GM19324 (cell line): ENCODE measurements around the gene CACNA1B.

Experiments
- ATAC-seq: cut with Tn5 transposase; IDR thresholded peaks from one replicate; pipeline ENCODE4 v1.9.1; 2021; ENCODE audit warnings: mild to moderate bottlenecking, moderate library complexity; ENCODE audit not compliant: unreplicated experiment, low FRiP score

The CACNA1B gene

GRCh38 chr9:138049085-138049778 is 171.7 kb downstream of the CACNA1B start:
- no peak for ATAC-seq

- ATAC-seq: no peak
Observed at GRCh38 chr9:138049779-138050471, 172.3 kb downstream of the CACNA1B start.

DNA sequence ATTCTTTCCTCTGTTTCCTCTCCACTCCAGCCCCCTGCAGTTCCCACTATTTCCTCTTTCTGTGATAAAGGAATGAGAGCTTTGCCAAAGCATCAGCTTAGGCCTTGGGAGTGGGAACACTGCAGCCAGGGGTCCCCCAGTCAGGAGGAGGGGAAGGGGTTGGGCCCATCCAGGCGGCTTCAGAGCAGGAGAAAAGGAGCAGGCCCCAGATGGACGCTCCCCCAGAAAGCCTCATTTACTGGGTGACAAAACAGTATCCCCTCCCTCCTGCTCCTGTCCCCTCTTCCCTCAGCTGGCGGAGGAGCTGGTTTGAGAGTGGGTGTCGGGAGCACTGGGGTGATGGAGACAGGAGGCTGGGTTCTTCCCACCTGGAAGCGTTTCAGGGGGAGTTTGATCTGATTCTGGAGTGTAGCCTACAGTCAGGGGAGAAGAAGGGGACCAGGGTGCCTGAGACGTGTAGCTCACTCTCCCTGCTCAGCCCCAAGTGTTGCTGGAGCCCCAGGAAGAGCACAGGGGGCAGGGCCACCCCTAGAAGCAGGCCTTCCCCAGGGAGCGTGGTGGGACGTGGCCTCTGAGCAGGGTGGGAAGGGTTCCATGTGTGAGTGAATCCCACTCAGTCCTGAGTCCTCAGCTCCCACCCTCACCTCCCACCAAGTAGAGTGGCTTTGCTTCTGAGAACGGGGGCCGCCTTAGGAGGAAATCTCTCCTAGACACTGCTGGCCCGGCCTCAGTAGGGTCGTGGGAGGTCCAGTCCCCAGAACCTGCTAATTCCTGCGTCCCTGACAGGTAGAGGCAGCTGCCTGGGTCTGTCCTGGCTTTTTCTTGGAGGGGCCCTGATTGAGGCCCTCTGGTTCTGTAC is 173.1 kb downstream of the CACNA1B start:
- no peak for ATAC-seq

GRCh38 chr9:138051586-138052321 is 174.2 kb downstream of the CACNA1B start:
- no peak for ATAC-seq

- ATAC-seq: no peak
Observed at GRCh38 chr9:138052322-138052615, 174.7 kb downstream of the CACNA1B start.

GRCh38 chr9:138052635-138053320 is 175.2 kb downstream of the CACNA1B start:
- no peak for ATAC-seq

GRCh38 chr9:138053321-138053868 is 175.8 kb downstream of the CACNA1B start:
- no peak for ATAC-seq

GRCh38 chr9:138053996-138054752 is 176.6 kb downstream of the CACNA1B start:
- ATAC-seq: no peak

DNA sequence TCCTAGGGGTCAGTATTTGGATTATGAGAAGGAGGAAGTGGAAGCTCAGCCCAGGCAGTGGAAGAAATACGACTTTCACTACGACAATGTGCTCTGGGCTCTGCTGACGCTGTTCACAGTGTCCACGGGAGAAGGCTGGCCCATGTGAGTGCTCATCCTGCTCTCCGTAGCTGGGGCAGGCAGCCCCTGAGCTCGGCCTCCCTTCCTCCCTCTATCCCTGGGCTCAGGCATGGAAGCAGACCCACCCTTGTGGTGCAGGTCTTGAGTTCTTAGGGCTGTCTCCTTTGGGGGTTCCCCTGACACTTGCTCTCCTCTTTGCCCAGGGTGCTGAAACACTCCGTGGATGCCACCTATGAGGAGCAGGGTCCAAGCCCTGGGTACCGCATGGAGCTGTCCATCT is 180.1 kb downstream of the CACNA1B start:
- ATAC-seq: no peak

GRCh38 chr9:138058181-138058580 is 180.6 kb downstream of the CACNA1B start:
- no peak for ATAC-seq

GRCh38 chr9:138059196-138059595 is 181.6 kb downstream of the CACNA1B start:
- ATAC-seq: no peak

DNA sequence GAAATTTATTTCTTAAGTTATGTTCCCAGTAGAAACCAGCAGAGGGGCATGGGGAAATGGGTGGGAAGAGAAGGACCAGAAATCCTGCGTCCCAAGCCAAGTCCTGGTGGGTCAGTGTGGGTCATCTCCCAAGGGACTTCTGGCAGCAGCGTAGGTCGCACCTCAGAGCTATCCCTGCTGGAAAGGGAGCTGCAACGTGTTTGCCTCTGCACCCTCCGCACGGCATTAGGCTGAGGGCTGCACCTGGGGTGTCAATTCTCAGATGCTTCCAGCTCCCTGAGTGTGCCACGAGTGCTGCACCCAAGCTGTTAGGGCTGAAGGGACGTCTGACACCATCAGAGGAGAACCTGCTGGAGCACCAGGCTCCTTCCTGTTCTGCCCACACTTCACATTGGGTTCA is 182.8 kb downstream of the CACNA1B start:
- ATAC-seq: no peak

- ATAC-seq: no peak
Observed at GRCh38 chr9:138060881-138061280, 183.3 kb downstream of the CACNA1B start.

GRCh38 chr9:138061631-138062030 is 184.0 kb downstream of the CACNA1B start:
- no peak for ATAC-seq

- ATAC-seq: no peak
Observed at GRCh38 chr9:138062196-138062595, 184.6 kb downstream of the CACNA1B start.

DNA sequence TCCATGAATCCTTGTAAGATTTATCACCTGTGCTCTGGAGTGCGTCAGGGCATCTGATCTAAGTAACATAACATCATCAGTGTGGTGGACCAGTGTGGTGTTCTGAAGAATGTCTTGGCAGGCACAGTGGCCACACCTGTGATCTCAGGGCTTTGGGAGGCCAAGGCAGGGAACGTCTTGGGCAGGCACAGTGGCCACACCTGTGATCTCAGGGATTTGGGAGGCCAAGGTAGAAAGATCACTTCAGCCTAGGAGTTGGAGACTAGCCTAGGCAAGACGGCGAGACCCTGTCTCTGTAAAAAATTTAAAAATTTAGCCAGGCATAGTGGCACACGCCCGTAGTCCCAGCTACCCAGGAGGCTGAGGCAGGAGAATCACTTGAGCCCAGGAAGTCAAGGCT is 185.5 kb downstream of the CACNA1B start:
- ATAC-seq: no peak

DNA sequence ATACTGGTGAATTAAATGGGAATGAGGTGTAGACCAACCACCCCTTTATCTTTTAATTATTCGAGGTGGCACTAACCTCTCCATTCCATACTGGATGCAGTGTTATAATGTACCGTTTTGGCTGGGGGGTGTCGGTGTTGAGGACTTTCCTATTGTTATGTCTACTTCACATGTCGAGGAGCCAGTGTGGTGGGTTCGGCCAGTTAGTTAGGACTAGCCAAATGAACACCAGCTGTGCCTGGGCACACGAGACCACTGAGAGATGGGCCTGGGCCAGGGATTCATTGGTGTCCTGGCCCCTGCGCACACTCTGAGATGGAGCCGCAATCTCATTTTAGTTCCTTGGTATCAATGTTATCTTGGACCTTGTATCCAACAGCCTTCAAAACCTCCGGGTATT is 186.2 kb downstream of the CACNA1B start:
- ATAC-seq: no peak

DNA sequence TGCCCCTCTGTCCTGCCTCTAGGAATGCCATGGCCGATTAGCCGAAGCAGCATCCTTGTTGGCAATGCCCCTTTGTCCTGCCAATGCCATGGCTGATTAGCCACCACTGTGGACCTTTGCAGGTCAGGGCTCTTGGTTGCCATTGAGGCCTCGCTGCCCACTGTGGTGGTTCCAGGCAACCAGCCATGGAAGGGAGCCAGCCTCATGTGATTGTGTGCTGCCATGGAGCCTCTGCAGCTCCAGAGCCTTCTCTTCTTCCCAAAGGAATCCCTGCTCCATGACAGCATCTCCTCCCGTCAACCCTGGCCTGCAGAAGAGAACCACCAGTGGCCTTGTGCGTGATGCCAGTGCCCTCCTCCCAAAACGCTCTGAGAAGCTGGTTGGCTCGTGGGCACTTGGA is 187.0 kb downstream of the CACNA1B start:
- no peak for ATAC-seq

- no peak for ATAC-seq
Observed at GRCh38 chr9:138065287-138065686, 187.7 kb downstream of the CACNA1B start.
